Endometrium (tissue), 2 donors: ENCODE data around the gene PPP2R5C.

Source experiments
- FAIRE-seq: peaks from 2 replicates; lab custom pipeline; 2012; peaks lifted over from hg19 to GRCh38; lab: Jason Lieb, UNC
- donor health status: control.
- donor health status: control.

The PPP2R5C gene

GRCh38 chr14:101755591-101756324 lies 5.8 kb upstream of the PPP2R5C start:
- FAIRE-seq, result no peak

GRCh38 chr14:101757064-101757838 lies 4.3 kb upstream of the PPP2R5C start:
- FAIRE-seq, result no peak

- no peak for FAIRE-seq
Observed at GRCh38 chr14:101757839-101758211, 3.7 kb upstream of the PPP2R5C start.

GRCh38 chr14:101758913-101759593 lies 2.5 kb upstream of the PPP2R5C start:
- no peak for FAIRE-seq

- FAIRE-seq, result peak; percentile 21
Observed at GRCh38 chr14:101760138-101761011, 1.1 kb upstream of the PPP2R5C start.

GRCh38 chr14:101761881-101762529 lies 496 bp downstream of the PPP2R5C start:
- FAIRE-seq, result no peak

GRCh38 chr14:101762530-101763101 lies 1.1 kb downstream of the PPP2R5C start:
- peak; percentile 72 for FAIRE-seq

GRCh38 chr14:101763941-101764709 lies 2.6 kb downstream of the PPP2R5C start:
- FAIRE-seq, result no peak

- no peak for FAIRE-seq
Observed at GRCh38 chr14:101767618-101768362, 6.3 kb downstream of the PPP2R5C start.

- no peak for FAIRE-seq
Observed at GRCh38 chr14:101770183-101770582, 8.7 kb downstream of the PPP2R5C start.

GRCh38 chr14:101772770-101773169 lies 11.3 kb downstream of the PPP2R5C start:
- no peak for FAIRE-seq

- FAIRE-seq, result no peak
Observed at GRCh38 chr14:101773378-101773777, 11.9 kb downstream of the PPP2R5C start.

GRCh38 chr14:101774006-101774795 lies 12.7 kb downstream of the PPP2R5C start:
- FAIRE-seq, result no peak

GRCh38 chr14:101774814-101775213 lies 13.3 kb downstream of the PPP2R5C start:
- FAIRE-seq, result no peak

GRCh38 chr14:101775826-101776225 lies 14.3 kb downstream of the PPP2R5C start:
- no peak for FAIRE-seq

GRCh38 chr14:101776344-101776743 lies 14.8 kb downstream of the PPP2R5C start:
- FAIRE-seq, result no peak

- FAIRE-seq, result no peak
Observed at GRCh38 chr14:101780390-101780789, 18.9 kb downstream of the PPP2R5C start.

- no peak for FAIRE-seq
Observed at GRCh38 chr14:101780887-101781239, 19.4 kb downstream of the PPP2R5C start.
